Upper lobe of right lung (tissue), 1 donor: ENCODE measurements around the gene RAB11FIP5. TPM values are rescaled to one million over a fixed set of nuclear protein-coding genes. Genes with fewer than 3 reads are reported as not detected.

Experiments
- ATAC-seq: fragments of 200-7000 bp; cut with Tn5 transposase; one replicate; pipeline ENCODE4 v1.9.1; 2020; ENCODE audit warnings: mild to moderate bottlenecking, moderate library complexity
- DNase-seq: peaks from one replicate; pipeline ENCODE4 v3.0.0-alpha.2; 2020
- H3K27ac ChIP-seq: fragments of 200-600 bp; one replicate; pipeline ENCODE4 v1.8.0; 2022
- H3K27me3 ChIP-seq: fragments of 200-600 bp; one replicate; pipeline ENCODE4 v1.8.0; 2022; ENCODE audit warnings: mild to moderate bottlenecking
- H3K36me3 ChIP-seq: fragments of 200-600 bp; one replicate; pipeline ENCODE4 v1.8.0; 2022
- H3K4me1 ChIP-seq: fragments of 200-600 bp; one replicate; pipeline ENCODE4 v1.8.0; 2022
- H3K4me3 ChIP-seq: fragments of 200-600 bp; one replicate; pipeline ENCODE4 v1.8.0; 2022; ENCODE audit warnings: mild to moderate bottlenecking
- H3K9me3 ChIP-seq: fragments of 200-600 bp; one replicate; pipeline ENCODE4 v1.8.0; 2022
- CTCF ChIP-seq: fragments of 200-600 bp; IDR thresholded peaks from one replicate; pipeline ENCODE4 v1.8.0; 2022; ENCODE audit warnings: antibody characterized with exemption
- intact Hi-C: fragments of 100-400 bp; cut with DNase I; formaldehyde crosslinking; loops from one replicate; pipeline ENCODE4 v1.11.0; 2022
- total RNA-seq: library from RNA; stranded (reverse); fragmentation: NEBNext Ultra II Directional; extraction: Animal tissue kit (Norgen Biotek cat#: 25700); gene quantifications from one replicate; pipeline ENCODE4 v1.2.1, GENCODE V29; 2021
- donor health status: DM: no; HTN: yes; CAD: no; lungs with severe emphysema.

Gene RAB11FIP5
- total RNA-seq, 1 donor from 2014 or later = 28.8 TPM

GRCh38 chr2:73036766-73037165, 76.0 kb downstream of the RAB11FIP5 start:
- Histone ChIP-seq H3K27me3 (no peaks in the 10 kb centered on the region), H3K4me3 (no peak overlapping the region), H3K4me1 (no peaks in the 10 kb centered on the region), H3K36me3 (no peaks in the 10 kb centered on the region), H3K27ac (no peak overlapping the region), H3K9me3 (no peaks in the 10 kb centered on the region)
- intact Hi-C loops = no loop called here
- DNase-seq (no peak), ATAC-seq (no peak)
- no peak for TF ChIP-seq CTCF

DNA sequence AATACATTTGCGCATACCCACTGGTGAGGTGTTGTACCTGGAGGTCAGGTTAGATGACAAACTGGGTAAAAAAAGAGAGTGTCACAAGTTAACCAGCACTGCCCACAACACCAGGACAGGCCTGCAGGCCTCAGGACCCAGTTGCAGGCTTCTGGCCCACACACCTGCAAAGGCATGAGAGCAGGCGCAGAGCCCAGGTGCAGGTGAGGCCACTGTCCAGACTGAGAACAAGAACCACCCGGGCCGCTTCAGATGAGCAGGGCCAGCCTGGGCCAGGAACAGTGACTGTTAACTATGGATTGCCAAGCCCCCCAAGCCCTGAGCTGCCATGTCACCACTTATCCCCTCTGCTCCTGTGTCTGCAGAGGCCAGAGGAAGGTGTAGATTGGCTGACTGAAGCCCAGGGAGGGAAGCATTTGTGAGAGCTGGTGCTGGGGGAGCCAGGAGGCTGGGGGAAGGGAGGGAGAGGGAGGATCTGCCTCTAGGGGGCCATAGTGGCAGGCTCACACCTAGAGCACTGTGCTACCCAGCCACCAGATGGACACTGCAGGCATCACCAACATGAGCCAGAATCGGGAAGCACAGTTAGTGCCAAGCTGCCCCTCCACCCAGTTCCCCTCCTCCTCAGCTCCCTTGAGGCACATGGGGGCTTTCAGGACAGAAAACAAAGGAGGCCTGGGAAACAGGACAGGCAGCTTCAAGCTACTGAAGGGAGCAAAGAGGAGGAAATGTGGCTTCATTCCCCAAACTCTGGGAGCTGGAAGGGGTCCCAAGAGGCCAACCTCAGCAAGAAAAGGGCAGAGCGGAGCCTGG, 76.6 kb downstream of the RAB11FIP5 start:
- Histone ChIP-seq H3K27me3 (no peaks in the 10 kb centered on the region), H3K9me3 (no peaks in the 10 kb centered on the region), H3K4me3 (no peak overlapping the region), H3K4me1 (no peaks in the 10 kb centered on the region), H3K36me3 (no peaks in the 10 kb centered on the region), H3K27ac (no peak overlapping the region)
- no peak for TF ChIP-seq CTCF
- ATAC-seq (no peak), DNase-seq (no peak)
- intact Hi-C loops = no loop called here

DNA sequence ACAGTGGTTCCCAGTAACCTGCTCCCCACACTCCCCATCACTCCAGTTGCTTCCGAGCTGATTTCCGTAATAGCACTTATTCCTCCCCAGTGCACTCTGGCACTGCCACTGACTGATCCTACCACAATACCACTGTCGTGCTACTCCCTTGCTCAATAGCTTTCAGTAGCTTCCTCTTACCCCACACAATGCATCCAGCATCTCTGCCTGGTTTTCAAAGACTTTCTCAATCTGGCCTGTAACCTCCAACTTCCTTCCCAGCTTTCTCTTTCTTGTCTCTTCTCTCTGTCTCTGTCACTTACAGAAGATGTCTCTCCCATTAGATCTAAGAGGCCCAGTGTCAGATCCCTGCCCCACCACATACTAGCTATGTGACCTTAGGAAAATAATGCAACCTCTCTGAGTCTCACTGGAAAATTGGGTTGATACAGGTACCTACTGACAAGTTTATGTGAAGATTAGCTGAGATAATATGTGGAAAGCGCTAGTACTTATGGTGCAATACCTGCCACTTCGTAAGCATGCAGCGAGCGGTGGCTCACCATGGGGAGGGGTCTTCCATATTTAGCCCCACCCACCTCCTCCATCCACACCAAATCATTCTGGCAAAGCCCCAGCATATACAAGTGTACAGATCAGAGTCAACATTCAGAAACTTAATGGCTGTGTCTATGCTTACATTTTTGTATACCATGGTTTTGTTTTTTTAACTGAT, 77.9 kb downstream of the RAB11FIP5 start:
- Histone ChIP-seq H3K27ac (no peak overlapping the region), H3K4me3 (no peak overlapping the region), H3K27me3 (no peaks in the 10 kb centered on the region), H3K36me3 (no peaks in the 10 kb centered on the region), H3K9me3 (no peaks in the 10 kb centered on the region), H3K4me1 (no peaks in the 10 kb centered on the region)
- intact Hi-C loops = no loop called here
- no peak for DNase-seq
- ATAC-seq = peak; percentile 90
- TF ChIP-seq CTCF = no peak

GRCh38 chr2:73033766-73034381, 78.9 kb downstream of the RAB11FIP5 start:
- peak; percentile 31 for ATAC-seq
- H3K36me3 ChIP-seq = no peaks in the 10 kb centered on the region
- H3K4me1 ChIP-seq = no peaks in the 10 kb centered on the region
- TF ChIP-seq CTCF = no peak
- H3K9me3 ChIP-seq = no peaks in the 10 kb centered on the region
- H3K4me3 ChIP-seq = no peak overlapping the region
- H3K27me3 ChIP-seq = no peaks in the 10 kb centered on the region
- intact Hi-C loops = no loop called here
- H3K27ac ChIP-seq = no peak overlapping the region
- no peak for DNase-seq

GRCh38 chr2:73033142-73033765, 79.5 kb downstream of the RAB11FIP5 start:
- TF ChIP-seq CTCF = no peak
- no peak for DNase-seq
- Histone ChIP-seq H3K27ac (no peak overlapping the region), H3K9me3 (no peaks in the 10 kb centered on the region), H3K27me3 (no peaks in the 10 kb centered on the region), H3K36me3 (no peaks in the 10 kb centered on the region), H3K4me3 (no peak overlapping the region), H3K4me1 (no peaks in the 10 kb centered on the region)
- ATAC-seq = no peak
- intact Hi-C loops = no loop called here
